Stimulated activated CD4-positive, alpha-beta T cell treated with anti-CD3 and anti-CD28 coated beads, Interleukin-12 subunit alpha, Interleukin-12 subunit beta, amount 100 ng/mL, for 24 hours (primary cell): ENCODE results near the gene SEPTIN5.
"Not testable (repeated sequence)": the region's sequence is repeated elsewhere in the genome, so short reads cannot be mapped to it uniquely, and the experiment has no call there.

Source experiments
- DNase-seq, 2 experiments: peaks; one replicate each; pipeline ENCODE4 v3.0.0-alpha.2; 2020; ENCODE audit warnings: low read depth in 2 of 2

Gene SEPTIN5

GRCh38 chr22:19714312-19715187 is at the start of gene SEPTIN5:
Gene SEPTIN5, plus strand, starts transcription at chr22:19714503. Its CDS starts 86 bp downstream, at chr22:19714589.
- no peak for DNase-seq

DNA sequence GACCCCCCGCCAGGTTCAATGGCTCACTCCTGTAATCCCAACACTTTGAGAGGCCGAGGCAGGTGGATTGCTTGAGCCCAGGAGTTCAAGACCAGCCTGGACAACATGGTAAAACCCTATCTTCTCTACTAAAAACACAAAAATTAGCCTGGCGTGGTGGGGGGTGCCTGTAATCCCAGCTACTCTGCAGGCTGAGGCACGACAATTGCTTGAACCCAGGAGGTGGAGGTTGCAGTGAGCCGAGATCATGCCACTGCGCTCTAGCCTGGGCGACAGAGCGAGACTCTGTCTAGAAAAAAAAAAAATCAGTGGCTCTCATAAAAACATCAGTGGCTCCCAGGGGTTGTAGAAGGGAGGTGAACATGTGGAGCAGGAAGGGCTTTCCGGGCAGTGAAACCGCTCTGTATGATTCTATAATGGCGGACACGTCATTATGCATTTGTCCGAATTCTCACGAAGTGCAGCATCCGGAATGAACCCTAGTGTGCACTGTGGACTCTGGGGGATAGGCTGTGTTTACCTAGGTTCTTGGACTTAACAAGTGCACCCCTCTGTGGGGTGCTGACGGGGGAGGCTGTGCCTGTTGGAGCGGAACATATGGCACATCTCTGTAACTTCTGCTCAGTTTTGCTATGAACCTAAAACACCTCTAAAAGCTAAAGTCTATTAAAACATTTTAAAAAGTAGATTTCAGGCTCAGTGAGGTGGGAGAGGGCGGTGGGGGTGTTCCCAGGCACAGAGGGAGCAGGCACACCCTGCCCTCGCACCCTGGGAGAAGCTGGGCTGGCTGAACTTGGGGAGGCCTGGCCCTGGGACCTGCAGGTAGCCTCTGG is 49.1 kb upstream of the SEPTIN5 start:
- DNase-seq: no peak

- DNase-seq: no peak
Measured at GRCh38 chr22:19665784-19666672, 48.3 kb upstream of the SEPTIN5 start.

DNA sequence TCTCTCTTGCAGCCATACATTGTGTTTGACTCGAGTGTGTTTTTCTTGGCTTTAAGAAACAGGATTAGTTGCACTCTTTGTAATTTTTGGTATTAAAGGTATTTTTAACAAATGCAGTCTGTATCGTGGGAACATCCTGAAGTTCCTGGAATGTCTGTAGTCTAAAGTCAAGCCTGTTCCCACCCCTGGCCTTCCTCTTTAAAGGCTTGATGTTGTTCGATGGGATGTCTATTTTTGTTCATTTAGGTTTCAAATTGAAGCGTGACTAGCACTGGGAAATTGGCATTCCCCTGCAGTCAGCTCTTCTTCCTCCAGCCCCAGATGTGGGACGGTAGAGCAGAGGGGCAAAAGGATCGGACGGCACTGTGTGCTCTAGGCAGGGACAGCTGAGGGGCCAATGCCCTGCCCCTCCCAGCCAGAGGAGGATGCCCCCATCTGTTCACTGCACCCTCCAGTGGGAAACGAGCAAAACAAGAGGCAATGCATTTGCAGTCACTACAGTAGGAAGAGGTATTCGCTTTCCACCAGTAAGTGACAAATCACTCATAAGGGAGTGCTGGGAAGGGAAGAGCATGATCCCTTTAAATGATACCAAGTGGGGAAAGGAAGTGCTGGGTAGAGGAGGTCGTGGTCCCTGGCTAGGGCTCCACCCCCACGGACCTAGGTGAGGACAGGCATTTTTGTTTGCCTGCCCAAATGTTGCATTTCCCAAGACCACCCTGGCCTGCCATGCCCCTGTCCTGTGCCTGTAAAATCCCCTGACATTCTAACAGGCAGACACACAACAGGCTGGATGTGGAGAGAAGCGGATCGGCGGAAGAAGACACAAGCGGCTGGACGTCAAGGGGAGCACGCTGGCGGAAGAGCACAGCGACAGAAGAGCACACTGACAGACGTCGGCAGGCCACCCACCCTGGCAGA is 47.4 kb upstream of the SEPTIN5 start:
- DNase-seq: no peak

- no peak for DNase-seq
Measured at GRCh38 chr22:19667872-19668740, 46.2 kb upstream of the SEPTIN5 start.

GRCh38 chr22:19668748-19669147 is 45.6 kb upstream of the SEPTIN5 start:
- no peak for DNase-seq

DNA sequence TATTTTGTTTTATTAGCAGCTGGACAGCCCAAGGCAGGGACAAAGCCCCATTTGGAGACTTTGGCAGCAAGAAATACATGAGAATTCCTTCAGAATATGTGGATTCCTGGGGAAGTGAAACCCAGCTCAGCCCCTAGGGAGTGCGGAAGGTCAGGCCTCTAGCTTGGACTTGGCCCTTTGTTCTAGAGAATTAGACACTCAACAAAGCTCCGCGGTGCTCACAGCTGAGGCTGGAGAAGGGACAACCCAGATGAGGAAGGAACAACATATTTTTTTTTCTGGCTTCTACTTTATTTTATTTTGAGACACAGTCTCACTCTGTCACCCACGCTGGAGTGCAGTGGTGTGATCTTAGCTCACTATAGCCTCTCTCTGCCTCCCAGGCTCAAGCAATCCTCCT is 44.7 kb upstream of the SEPTIN5 start:
- no peak for DNase-seq

DNA sequence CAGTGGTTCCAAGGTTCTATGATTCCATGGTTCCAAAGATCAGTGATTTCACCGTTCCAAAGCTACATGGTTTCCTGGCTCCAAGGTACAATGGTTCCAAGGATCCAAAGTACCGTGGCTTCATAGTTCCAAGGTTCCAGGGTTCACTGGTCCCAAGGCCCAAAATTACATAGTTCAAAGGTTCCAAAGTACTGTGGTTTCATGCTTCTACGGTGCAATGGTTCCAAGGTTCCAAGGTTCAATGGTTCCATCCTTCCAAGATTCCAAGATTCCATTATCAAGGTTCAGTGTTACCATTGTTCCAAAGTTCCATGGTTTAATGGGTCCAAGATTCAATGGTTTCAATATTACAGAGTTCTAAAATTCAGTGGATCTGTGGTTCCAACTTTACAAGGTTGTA is 43.0 kb upstream of the SEPTIN5 start:
- no peak for DNase-seq

GRCh38 chr22:19672054-19672776 is 42.1 kb upstream of the SEPTIN5 start:
- no peak for DNase-seq

DNA sequence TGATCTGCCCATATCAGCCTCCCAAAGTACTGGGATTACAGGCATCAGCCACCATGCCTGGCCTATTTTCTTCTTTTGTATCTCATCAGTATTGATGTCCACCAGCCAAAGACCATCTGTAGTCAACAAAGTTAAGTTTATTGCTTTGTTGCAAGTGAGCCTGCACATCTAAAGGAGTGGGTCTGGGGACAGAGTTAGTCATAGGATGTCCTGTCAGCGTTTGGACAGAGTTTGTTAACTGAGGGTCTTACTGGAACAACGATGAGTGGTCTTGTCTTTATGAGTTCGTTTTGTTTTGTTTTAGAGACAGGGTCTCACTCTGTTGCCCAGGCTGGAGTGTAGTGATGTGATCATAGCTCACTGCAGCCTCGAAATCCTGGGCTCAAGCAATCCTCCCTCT is 40.6 kb upstream of the SEPTIN5 start:
- no peak for DNase-seq

GRCh38 chr22:19674129-19674928 is 40.0 kb upstream of the SEPTIN5 start:
- DNase-seq: no peak

- no peak for DNase-seq
Measured at GRCh38 chr22:19674929-19675253, 39.4 kb upstream of the SEPTIN5 start.

- no peak for DNase-seq
Measured at GRCh38 chr22:19675428-19675827, 38.9 kb upstream of the SEPTIN5 start.

GRCh38 chr22:19676437-19676836 is 37.9 kb upstream of the SEPTIN5 start:
- not testable (repeated sequence) for DNase-seq

- no peak for DNase-seq
Measured at GRCh38 chr22:19678949-19679521, 35.3 kb upstream of the SEPTIN5 start.

- peak in 1 of 2 experiments; percentile 41 for DNase-seq
Measured at GRCh38 chr22:19679522-19680101, 34.7 kb upstream of the SEPTIN5 start.

- DNase-seq: no peak
Measured at GRCh38 chr22:19680287-19680881, 33.9 kb upstream of the SEPTIN5 start.
